CD4-positive, CD25-positive, alpha-beta regulatory T cell (primary cell): Measurements from ENCODE around the gene CCDC201. TPM values are rescaled to one million over a fixed set of nuclear protein-coding genes. Genes with fewer than 3 reads are reported as not detected.

Source experiments
- ATAC-seq, 2 donors: fragments of 150-1000 bp; cut with Tn5 transposase; one replicate each; pipeline ENCODE4 v1.10.0; 2021; ENCODE audit warnings: low read depth in 2 of 2, moderate number of reproducible peaks in 2 of 2, moderate library complexity in 1 of 2
- DNase-seq, 3 donors: peaks; one replicate each; pipeline versions ENCODE4 v3.0.0 to v3.0.0-alpha.2; 2012 to 2022; ENCODE audit warnings: mixed read lengths in 1 of 3
- H3K27ac ChIP-seq: one replicate; pipeline ENCODE4 v1.7.0; 2013; ENCODE audit warnings: mild to moderate bottlenecking, low read length; ENCODE audit not compliant: insufficient read depth, poor library complexity, severe bottlenecking
- H3K27me3 ChIP-seq: one replicate; pipeline ENCODE4 v1.7.0; 2013; ENCODE audit warnings: low read length; ENCODE audit not compliant: control insufficient read depth, insufficient read depth
- H3K36me3 ChIP-seq: one replicate; pipeline ENCODE4 v1.7.0; 2013; ENCODE audit warnings: mild to moderate bottlenecking, low read length, moderate library complexity; ENCODE audit not compliant: control insufficient read depth, insufficient read depth
- H3K4me1 ChIP-seq: 2 replicates; pipeline ENCODE4 v1.7.0; 2013; ENCODE audit warnings: mild to moderate bottlenecking, low read length; ENCODE audit not compliant: insufficient read depth, control insufficient read depth, poor library complexity, severe bottlenecking
- H3K4me3 ChIP-seq: one replicate; pipeline ENCODE4 v1.7.0; 2013; ENCODE audit warnings: low read depth, mild to moderate bottlenecking, low read length, moderate library complexity
- H3K9me3 ChIP-seq, 2 experiments: 1 replicate in 1 of 2; 2 replicates in 1 of 2; pipeline ENCODE4 v1.7.0; 2013; ENCODE audit warnings: low read length in 2 of 2, mild to moderate bottlenecking in 1 of 2, moderate library complexity in 1 of 2; ENCODE audit not compliant: control insufficient read depth in 2 of 2
- H3K27ac Mint-ChIP-seq, 3 donors: one replicate each; pipeline ENCODE4 v1.8.0; 2020 to 2022; ENCODE audit warnings: mild to moderate bottlenecking in 3 of 3, mixed read lengths in 3 of 3, moderate library complexity in 2 of 3
- H3K27me3 Mint-ChIP-seq: one replicate; pipeline ENCODE4 v1.8.0; 2022; ENCODE audit warnings: mild to moderate bottlenecking, mixed read lengths
- H3K36me3 Mint-ChIP-seq: one replicate; pipeline ENCODE4 v1.8.0; 2020; ENCODE audit warnings: mixed read lengths
- H3K4me1 Mint-ChIP-seq, 4 donors: one replicate each; pipeline ENCODE4 v1.8.0; 2020 to 2022; ENCODE audit warnings: mixed read lengths in 4 of 4, mild to moderate bottlenecking in 1 of 4
- H3K4me3 Mint-ChIP-seq, 4 donors: one replicate each; pipeline ENCODE4 v1.8.0; 2020 to 2022; ENCODE audit warnings: mild to moderate bottlenecking in 4 of 4, mixed read lengths in 4 of 4, moderate library complexity in 3 of 4
- H3K9me3 Mint-ChIP-seq, 7 donors: one replicate each; pipeline ENCODE4 v1.8.0; 2020 to 2022; ENCODE audit warnings: mixed read lengths in 7 of 7, mild to moderate bottlenecking in 3 of 7, moderate library complexity in 2 of 7
- polyA plus RNA-seq, 4 donors: library from polyadenylated mRNA; unstranded; fragments of 300-500 nt; fragmentation: Illumina TruSeq; gene quantifications; one replicate each; pipeline ENCODE4 v1.2.3, GENCODE V29; 2021
- total RNA-seq: library from RNA; stranded (reverse); gene quantifications from one replicate; pipeline ENCODE4 v1.2.3, GENCODE V29; 2022

Gene CCDC201
- total and polyA plus RNA-seq, 5 donors from 2014 or later = not detected

DNA sequence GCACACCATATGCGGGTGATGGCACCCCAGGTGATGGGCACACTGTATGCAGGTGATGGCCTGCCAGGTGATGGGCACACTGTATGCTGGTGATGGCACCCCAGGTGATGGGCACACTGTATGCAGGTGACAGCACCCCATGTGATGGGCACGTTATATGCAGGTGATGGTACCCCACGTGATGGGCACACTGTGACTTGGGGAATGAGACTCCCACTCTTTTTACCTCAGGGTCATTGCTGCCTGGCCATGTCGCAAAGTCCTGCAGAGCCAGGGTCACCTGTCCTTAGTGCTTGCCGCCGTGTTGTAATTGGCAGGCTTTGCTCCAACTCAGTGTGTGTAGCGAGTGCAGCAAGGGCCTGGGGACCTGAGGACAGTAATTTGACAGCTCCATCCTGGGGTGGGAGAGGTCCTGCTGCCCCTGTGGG is 7.6 kb upstream of the CCDC201 start:
- Mint-ChIP-seq H3K4me1 (no peaks in the 10 kb centered on the region), H3K4me3 (no peak overlapping the region), H3K36me3 (no peaks in the 10 kb centered on the region), H3K27me3 (peaks cover 5% of the 10 kb centered on the region), H3K27ac (no peak overlapping the region), H3K9me3 (peaks cover 0 to 6% (median 0%) of the 10 kb centered on the region in 7 donors)
- Histone ChIP-seq H3K27ac (no peak overlapping the region), H3K4me3 (no peak overlapping the region), H3K27me3 (no peaks in the 10 kb centered on the region), H3K36me3 (no peaks in the 10 kb centered on the region), H3K4me1 (no peaks in the 10 kb centered on the region), H3K9me3 (no peaks in the 10 kb centered on the region)
- ATAC-seq (no peak), DNase-seq (no peak)

DNA sequence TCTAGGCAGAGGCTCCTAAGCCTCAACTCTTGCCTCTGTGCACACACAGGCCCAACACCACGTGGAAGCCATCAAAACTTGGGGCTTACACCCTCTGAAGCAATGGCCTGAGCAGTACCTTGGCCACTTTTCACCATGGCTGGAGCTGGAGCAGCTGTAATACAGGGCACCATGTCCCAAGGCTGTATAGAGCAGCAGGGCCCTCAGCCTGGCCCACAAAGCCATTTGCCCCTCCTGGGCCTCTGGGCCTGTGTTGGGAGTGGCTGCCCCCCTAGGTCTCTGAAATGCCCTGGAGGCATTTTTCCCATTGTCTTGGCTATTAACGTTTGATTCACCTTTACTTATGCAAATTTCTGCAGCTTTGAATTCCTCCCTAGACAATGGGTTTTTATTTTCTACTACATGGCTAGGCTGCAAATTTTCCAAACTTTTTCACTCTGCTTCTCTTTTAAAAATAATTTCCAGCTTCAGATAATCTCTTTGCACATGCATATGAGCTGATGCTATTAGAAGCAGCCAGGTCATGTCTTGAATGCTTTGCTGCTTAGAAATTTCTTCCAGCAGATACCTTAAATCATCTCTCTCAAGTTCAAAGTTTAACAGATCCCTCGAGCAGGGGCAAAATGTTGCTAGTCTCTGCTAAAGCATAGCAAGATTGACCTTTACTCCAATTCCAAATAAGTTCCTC is 5.7 kb upstream of the CCDC201 start:
- Mint-ChIP-seq H3K4me1 (no peaks in the 10 kb centered on the region), H3K9me3 (peaks cover 0 to 6% (median 1%) of the 10 kb centered on the region in 7 donors), H3K27ac (no peak overlapping the region), H3K4me3 (no peak overlapping the region), H3K27me3 (peaks cover 5% of the 10 kb centered on the region), H3K36me3 (no peaks in the 10 kb centered on the region)
- Histone ChIP-seq H3K27ac (no peak overlapping the region), H3K4me3 (no peak overlapping the region), H3K27me3 (no peaks in the 10 kb centered on the region), H3K9me3 (no peaks in the 10 kb centered on the region), H3K36me3 (no peaks in the 10 kb centered on the region), H3K4me1 (no peaks in the 10 kb centered on the region)
- ATAC-seq (no peak), DNase-seq (no peak)

- H3K27me3 ChIP-seq = no peaks in the 10 kb centered on the region
- H3K27ac ChIP-seq = no peak overlapping the region
- Mint-ChIP-seq H3K27ac (no peak overlapping the region), H3K4me3 (no peak overlapping the region), H3K4me1 (no peaks in the 10 kb centered on the region), H3K9me3 (peaks cover 0 to 6% (median 1%) of the 10 kb centered on the region in 7 donors), H3K36me3 (no peaks in the 10 kb centered on the region), H3K27me3 (no peaks in the 10 kb centered on the region)
- ATAC-seq = no peak
- H3K4me3 ChIP-seq = no peak overlapping the region
- H3K9me3 ChIP-seq = no peaks in the 10 kb centered on the region
- H3K36me3 ChIP-seq = no peaks in the 10 kb centered on the region
- no peaks in the 10 kb centered on the region for H3K4me1 ChIP-seq
- DNase-seq = no peak
These were observed 3.6 kb upstream of the CCDC201 start for GRCh38 chr7:45876519-45876918.

DNA sequence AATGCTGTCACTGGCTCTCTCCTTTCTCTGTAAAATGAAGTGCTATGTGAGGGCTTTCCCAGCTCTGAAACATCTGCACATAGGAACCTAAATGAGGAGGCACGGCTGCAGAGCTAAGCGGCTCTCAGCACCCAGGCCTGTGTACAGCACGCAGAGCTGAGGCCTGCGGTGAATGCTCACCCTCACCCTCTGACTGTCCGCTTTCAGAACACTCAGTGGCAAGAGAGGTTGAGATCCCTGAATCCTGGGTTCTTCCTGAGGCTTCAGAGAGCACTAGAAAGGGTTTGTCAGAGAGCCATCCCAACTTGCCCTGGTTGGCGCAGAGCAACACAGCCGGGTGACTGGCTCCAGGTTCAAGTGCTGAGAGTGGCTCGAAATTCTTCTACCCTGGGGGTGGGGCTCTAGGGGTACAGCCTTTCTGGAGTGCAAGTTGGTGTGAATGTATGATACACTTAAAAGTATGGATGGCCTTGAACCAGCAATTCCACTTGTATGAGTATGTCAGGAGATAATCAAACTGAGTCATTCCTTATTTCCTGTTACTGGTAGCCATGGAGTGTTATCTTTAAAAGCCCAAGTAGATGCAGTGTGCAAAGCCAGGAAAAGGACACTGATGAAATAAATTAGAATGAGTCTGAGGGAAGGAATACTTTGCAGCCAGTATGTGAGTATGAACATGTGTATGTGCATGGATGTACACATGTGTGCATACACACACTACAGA is 1.7 kb upstream of the CCDC201 start:
- peaks cover 0 to 6% (median 1%) of the 10 kb centered on the region in 7 donors for H3K9me3 Mint-ChIP-seq
- H3K9me3 ChIP-seq = no peaks in the 10 kb centered on the region
- no peaks in the 10 kb centered on the region for H3K36me3 Mint-ChIP-seq
- no peak overlapping the region for H3K27ac Mint-ChIP-seq
- DNase-seq = no peak
- H3K4me1 Mint-ChIP-seq = no peaks in the 10 kb centered on the region
- no peak overlapping the region for H3K27ac ChIP-seq
- H3K4me3 Mint-ChIP-seq = no peak overlapping the region
- no peak for ATAC-seq
- no peaks in the 10 kb centered on the region for H3K36me3 ChIP-seq
- H3K27me3 Mint-ChIP-seq = peaks cover 8% of the 10 kb centered on the region
- H3K4me3 ChIP-seq = no peak overlapping the region
- H3K27me3 ChIP-seq = no peaks in the 10 kb centered on the region
- no peaks in the 10 kb centered on the region for H3K4me1 ChIP-seq

DNA sequence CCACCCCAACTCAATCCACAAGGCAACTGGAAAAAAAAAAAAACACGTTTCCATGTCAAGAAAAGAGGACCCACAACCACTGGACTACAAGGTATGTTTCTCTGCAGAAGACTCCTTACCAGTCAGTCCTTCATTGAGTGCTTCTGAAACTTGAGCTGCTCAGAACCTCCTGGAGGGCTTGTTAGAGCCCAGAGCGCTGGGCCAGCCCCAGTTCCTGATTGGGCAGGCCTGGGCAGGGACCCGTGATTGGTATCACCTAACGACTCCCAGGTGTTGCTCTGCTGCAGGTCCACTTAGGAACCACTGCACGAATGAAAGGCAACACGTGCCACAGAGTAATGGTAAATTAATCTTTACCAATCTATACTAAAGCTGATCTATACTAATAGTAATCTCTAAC is 473 bp upstream of the CCDC201 start:
- H3K9me3 Mint-ChIP-seq = peaks cover 0 to 3% (median 1%) of the 10 kb centered on the region in 7 donors
- H3K27me3 ChIP-seq = no peaks in the 10 kb centered on the region
- no peak for ATAC-seq
- no peak overlapping the region for H3K27ac Mint-ChIP-seq
- no peak for DNase-seq
- no peaks in the 10 kb centered on the region for H3K4me1 Mint-ChIP-seq
- H3K36me3 Mint-ChIP-seq = no peaks in the 10 kb centered on the region
- peaks cover 12% of the 10 kb centered on the region for H3K27me3 Mint-ChIP-seq
- no peak overlapping the region for H3K4me3 ChIP-seq
- H3K27ac ChIP-seq = no peak overlapping the region
- H3K4me1 ChIP-seq = no peaks in the 10 kb centered on the region
- H3K36me3 ChIP-seq = no peaks in the 10 kb centered on the region
- H3K4me3 Mint-ChIP-seq = no peak overlapping the region
- no peaks in the 10 kb centered on the region for H3K9me3 ChIP-seq

- Histone ChIP-seq H3K4me3 (no peak overlapping the region), H3K9me3 (no peaks in the 10 kb centered on the region), H3K27ac (no peak overlapping the region), H3K36me3 (no peaks in the 10 kb centered on the region), H3K4me1 (no peaks in the 10 kb centered on the region), H3K27me3 (no peaks in the 10 kb centered on the region)
- peaks cover 0 to 3% (median 1%) of the 10 kb centered on the region in 7 donors for H3K9me3 Mint-ChIP-seq
- peaks cover 12% of the 10 kb centered on the region for H3K27me3 Mint-ChIP-seq
- no peaks in the 10 kb centered on the region for H3K36me3 Mint-ChIP-seq
- H3K4me3 Mint-ChIP-seq = no peak overlapping the region
- peak in 1 of 2 donors; percentile 18 for ATAC-seq
- no peaks in the 10 kb centered on the region for H3K4me1 Mint-ChIP-seq
- DNase-seq = no peak
- no peak overlapping the region for H3K27ac Mint-ChIP-seq
These were observed 507 bp downstream of the CCDC201 start for GRCh38 chr7:45872116-45873034.

- ATAC-seq (no peak), DNase-seq (no peak)
- H3K27me3 Mint-ChIP-seq = peaks cover 21% of the 10 kb centered on the region
- peaks cover 0 to 1% (median 0%) of the 10 kb centered on the region in 7 donors for H3K9me3 Mint-ChIP-seq
- no peak overlapping the region for H3K27ac Mint-ChIP-seq
- no peaks in the 10 kb centered on the region for H3K27me3 ChIP-seq
- H3K27ac ChIP-seq = no peak overlapping the region
- no peaks in the 10 kb centered on the region for H3K36me3 Mint-ChIP-seq
- no peaks in the 10 kb centered on the region for H3K4me1 Mint-ChIP-seq
- H3K9me3 ChIP-seq = no peaks in the 10 kb centered on the region
- H3K4me3 ChIP-seq = no peak overlapping the region
- no peak overlapping the region for H3K4me3 Mint-ChIP-seq
- H3K4me1 ChIP-seq = no peaks in the 10 kb centered on the region
- H3K36me3 ChIP-seq = no peaks in the 10 kb centered on the region
These were observed 3.5 kb downstream of the CCDC201 start for GRCh38 chr7:45869426-45869825.
